ENCODE data around the gene CXorf49. TPM values are rescaled to one million over a fixed set of nuclear protein-coding genes. Genes with fewer than 3 reads are reported as not detected.
"Not testable (repeated sequence)": the region's sequence is repeated elsewhere in the genome, so short reads cannot be mapped to it uniquely, and the experiment has no call there.

Gene CXorf49
- polyA plus RNA-seq, 1 experiment, result not detected

DNA sequence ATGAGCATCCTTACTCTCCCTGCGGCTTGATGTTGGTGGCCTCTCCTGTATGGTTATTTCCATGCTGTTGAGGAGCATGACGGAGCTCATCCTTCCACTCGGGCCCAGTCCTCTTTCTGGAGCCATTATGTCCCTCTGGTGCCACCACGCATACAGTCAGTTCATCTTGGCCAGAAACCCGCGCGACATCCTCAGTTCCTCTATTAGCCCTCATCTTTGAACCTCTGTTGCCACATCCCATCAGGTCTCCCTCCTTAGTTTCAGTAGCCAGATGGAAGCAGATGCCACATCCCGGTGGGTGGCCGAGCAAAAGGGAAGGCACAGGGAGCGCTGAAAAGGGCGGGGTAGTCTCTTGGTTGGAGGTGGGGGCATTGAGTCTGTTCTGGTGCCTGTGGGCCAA is 46.1 kb downstream of the CXorf49 start:
- no peak for DNase-seq (ENCODE audit: low read depth, low spot score)
- Histone ChIP-seq H3K4me3 (ENCODE audit: low read depth, low read length) (no peak overlapping the region), H3K27ac (ENCODE audit: low read depth, low read length) (no peak overlapping the region), H3K9me3 (ENCODE audit: control insufficient read depth, insufficient read depth, low read length) (peaks cover 8% of the 10 kb centered on the region; the same call in 1 of the 2 replicates), H3K27me3 (ENCODE audit: control insufficient read depth, insufficient read depth, low read length) (no peaks in the 10 kb centered on the region)
- CTCF ChIA-PET, result no interaction called here
- POLR2A ChIA-PET, result no interaction called here
- no peak for TF ChIP-seq CTCF (IDR thresholded peaks at IDR 0.05; ENCODE audit: low read depth, low read length)

GRCh38 chrX:71671043-71671780 is 46.9 kb downstream of the CXorf49 start:
- POLR2A ChIA-PET, result no interaction called here
- no peaks in the 10 kb centered on the region for H3K27me3 ChIP-seq (ENCODE audit: control insufficient read depth, insufficient read depth, low read length)
- no peak for TF ChIP-seq CTCF (IDR thresholded peaks at IDR 0.05; ENCODE audit: low read depth, low read length)
- CTCF ChIA-PET, result interaction anchor here (0.6 kb wide), 1 partner anchor 188 kb away, joined by 3 read pairs; no protein-coding TSS in a partner anchor
- H3K4me3 ChIP-seq (ENCODE audit: low read depth, low read length), result no peak overlapping the region
- DNase-seq (ENCODE audit: low read depth, low spot score), result no peak
- H3K9me3 ChIP-seq (ENCODE audit: control insufficient read depth, insufficient read depth, low read length), result peaks cover 4% of the 10 kb centered on the region; the same call in 1 of the 2 replicates
- no peak overlapping the region for H3K27ac ChIP-seq (ENCODE audit: low read depth, low read length)

GRCh38 chrX:71669947-71670346 is 48.1 kb downstream of the CXorf49 start:
- POLR2A ChIA-PET, result not testable (repeated sequence)

GRCh38 chrX:71669492-71669891 is 48.6 kb downstream of the CXorf49 start:
- Histone ChIP-seq H3K27me3 (ENCODE audit: control insufficient read depth, insufficient read depth, low read length) (no peaks in the 10 kb centered on the region), H3K9me3 (ENCODE audit: control insufficient read depth, insufficient read depth, low read length) (no peaks in the 10 kb centered on the region; the same call in 1 of the 2 replicates), H3K27ac (ENCODE audit: low read depth, low read length) (no peak overlapping the region), H3K4me3 (ENCODE audit: low read depth, low read length) (no peak overlapping the region)
- ChIA-PET POLR2A (no interaction called here), CTCF (interaction anchor here (1.2 kb wide), 1 partner anchor 190 kb away, joined by 5 read pairs; no protein-coding TSS in a partner anchor)
- no peak for DNase-seq (ENCODE audit: low read depth, low spot score)
- no peak for TF ChIP-seq CTCF (IDR thresholded peaks at IDR 0.05; ENCODE audit: low read depth, low read length)

More at GRCh38 chrX:71669947-71670346, 48.1 kb downstream of the CXorf49 start:
- H3K27me3 ChIP-seq (ENCODE audit: control insufficient read depth, insufficient read depth, low read length); H3K4me3 ChIP-seq (ENCODE audit: low read depth, low read length); DNase-seq (ENCODE audit: low read depth, low spot score); H3K27ac ChIP-seq (ENCODE audit: low read depth, low read length); H3K9me3 ChIP-seq (ENCODE audit: control insufficient read depth, insufficient read depth, low read length): not testable (repeated sequence)
- CTCF ChIA-PET, result interaction anchor here (1.2 kb wide), 1 partner anchor 190 kb away, joined by 5 read pairs; no protein-coding TSS in a partner anchor
- peak; percentile 36 for TF ChIP-seq CTCF (IDR thresholded peaks at IDR 0.05; ENCODE audit: low read depth, low read length)

GRCh38 chrX:71668248-71668595 is 49.9 kb downstream of the CXorf49 start:
- CTCF ChIA-PET, result no interaction called here
- H3K9me3 ChIP-seq (ENCODE audit: control insufficient read depth, insufficient read depth, low read length), result no peaks in the 10 kb centered on the region; the same call in 1 of the 2 replicates
- DNase-seq (ENCODE audit: low read depth, low spot score), result no peak
- POLR2A ChIA-PET, result no interaction called here
- H3K4me3 ChIP-seq (ENCODE audit: low read depth, low read length), result no peak overlapping the region
- H3K27ac ChIP-seq (ENCODE audit: low read depth, low read length), result no peak overlapping the region
- no peaks in the 10 kb centered on the region for H3K27me3 ChIP-seq (ENCODE audit: control insufficient read depth, insufficient read depth, low read length)
- no peak for TF ChIP-seq CTCF (IDR thresholded peaks at IDR 0.05; ENCODE audit: low read depth, low read length)
